ENCODE results near the gene DDTL. TPM values are rescaled to one million over a fixed set of nuclear protein-coding genes. Genes with fewer than 3 reads are reported as not detected.

Gene DDTL
- polyA plus RNA-seq, 3 donors = 0.25 to 0.41 TPM; not detected in 1

- H2AFZ ChIP-seq (ENCODE audit: insufficient read depth, low read depth, low read length, poor library complexity, severe bottlenecking) = no peak overlapping the region
- no peak overlapping the region for H3K9ac ChIP-seq (ENCODE audit: insufficient read depth, low read length, poor library complexity, severe bottlenecking)
- H3K27ac ChIP-seq (ENCODE audit: low read depth in 1 of 2, low read length in 2 of 2) = no peak overlapping the region
- peaks cover 12% of the 10 kb centered on the region for H4K20me1 ChIP-seq (ENCODE audit: insufficient read depth, low read length)
- peaks cover 20 to 43% (median 38%) of the 10 kb centered on the region in 7 donors for H3K9me3 Mint-ChIP-seq
- peaks cover 53 to 89% of the 10 kb centered on the region in 2 donors for H3K36me3 ChIP-seq (replicated peaks in 1 of 2; ENCODE audit: control insufficient read depth in 1 of 2, insufficient read depth in 2 of 2, low read length in 2 of 2)
- H3K79me2 ChIP-seq (ENCODE audit: insufficient read depth, low read length) = no peaks in the 10 kb centered on the region
- H3K9me3 ChIP-seq (replicated peaks in 1 of 2; ENCODE audit: control insufficient read depth in 1 of 2, insufficient read depth in 1 of 2, low read length in 2 of 2) = peaks cover 28 to 32% of the 10 kb centered on the region in 2 donors
- 97% methylated on average over 7 of the region's 14 CpGs for WGBS (ENCODE audit: insufficient coverage)
- no peak overlapping the region for H3K4me3 ChIP-seq (replicated peaks in 1 of 3; ENCODE audit: low read depth in 2 of 3, low read length in 3 of 3)
- no peaks in the 10 kb centered on the region for H3K27me3 ChIP-seq (ENCODE audit: control insufficient read depth in 2 of 2, insufficient read depth in 2 of 2, low read length in 2 of 2)
- DNase-seq = no peak
- H3K4me1 ChIP-seq (ENCODE audit: control insufficient read depth in 1 of 2, insufficient read depth in 2 of 2, low read length in 2 of 2) = peaks cover 4 to 8% of the 10 kb centered on the region in 2 donors
- H3K36me3 Mint-ChIP-seq = peaks cover 69% of the 10 kb centered on the region in 2 donors
- intact Hi-C loops (cut with micrococcal nuclease) = loop anchor here in 1 of 2 donors (5.0 kb wide), 1 partner anchor 46 kb away; the partner anchor contains the start of gene DDT
- TF ChIP-seq CTCF (IDR thresholded peaks at IDR 0.05) = no peak
- peaks cover 8% of the 10 kb centered on the region for H3K4me1 Mint-ChIP-seq
- H3K4me2 ChIP-seq (replicated peaks; ENCODE audit: extremely low read depth, low read length, poor library complexity, severe bottlenecking) = no peak overlapping the region
- H3K27me3 Mint-ChIP-seq (ENCODE audit: low read depth in 3 of 3) = peaks cover 2 to 17% (median 13%) of the 10 kb centered on the region in 3 donors
- no peak overlapping the region for H3K27ac Mint-ChIP-seq
- no peak overlapping the region for H3K4me3 Mint-ChIP-seq
Measured at GRCh38 chr22:23926561-23926960, 40.1 kb upstream of the DDTL start.

DNA sequence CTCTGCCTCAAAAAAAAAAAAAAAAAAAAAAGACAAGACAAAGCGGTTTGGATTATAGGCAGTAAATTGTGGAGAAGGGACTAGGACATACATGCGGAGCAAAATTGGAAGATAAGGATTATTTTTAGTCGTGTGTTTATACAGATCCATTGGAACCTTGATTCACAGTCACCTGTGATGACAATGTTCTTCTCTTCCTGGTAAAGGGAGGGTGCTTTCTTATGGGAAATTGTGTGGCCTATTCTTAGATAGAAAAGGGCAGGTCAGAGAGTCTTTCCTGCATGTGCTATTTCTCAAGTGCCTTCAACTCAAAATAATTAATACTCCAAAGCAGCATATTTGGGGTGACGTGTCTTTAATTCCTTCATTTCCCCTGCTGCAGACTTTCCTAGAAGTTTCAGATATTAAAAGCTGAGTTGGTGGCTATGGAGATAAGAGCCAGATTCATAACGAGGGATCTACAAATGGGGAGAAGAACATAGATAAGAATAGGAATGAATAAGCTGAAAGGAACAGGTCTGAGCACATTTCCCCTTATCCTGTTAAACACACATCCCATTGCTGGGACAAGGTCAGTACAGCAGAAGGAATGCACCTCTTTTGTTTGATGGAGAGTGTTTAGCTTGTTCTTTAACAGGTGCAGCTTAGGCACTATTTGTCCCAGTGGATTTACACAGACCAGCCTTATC lies 28.2 kb upstream of the DDTL start:
- H3K9me3 ChIP-seq (replicated peaks in 1 of 2; ENCODE audit: control insufficient read depth in 1 of 2, insufficient read depth in 1 of 2, low read length in 2 of 2) = no peaks in the 10 kb centered on the region
- no peak overlapping the region for H3K4me3 ChIP-seq (replicated peaks in 1 of 3; ENCODE audit: low read depth in 2 of 3, low read length in 3 of 3)
- no peak overlapping the region for H2AFZ ChIP-seq (ENCODE audit: insufficient read depth, low read depth, low read length, poor library complexity, severe bottlenecking)
- no peaks in the 10 kb centered on the region for H3K27me3 ChIP-seq (ENCODE audit: control insufficient read depth in 2 of 2, insufficient read depth in 2 of 2, low read length in 2 of 2)
- no peaks in the 10 kb centered on the region for H3K79me2 ChIP-seq (ENCODE audit: insufficient read depth, low read length)
- no peak overlapping the region for H3K27ac ChIP-seq (ENCODE audit: low read depth in 1 of 2, low read length in 2 of 2)
- peaks cover 3 to 7% (median 3%) of the 10 kb centered on the region in 3 donors for H3K27me3 Mint-ChIP-seq (ENCODE audit: low read depth in 3 of 3)
- DNase-seq = no peak
- no peak for TF ChIP-seq CTCF (IDR thresholded peaks at IDR 0.05)
- intact Hi-C loops (cut with micrococcal nuclease) = loop anchor here in 1 of 2 donors (5.0 kb wide), 1 partner anchor 69 kb away; the partner anchor contains the start of gene GSTT4
- H3K4me1 Mint-ChIP-seq = no peaks in the 10 kb centered on the region
- H3K4me3 Mint-ChIP-seq = no peak overlapping the region
- no peaks in the 10 kb centered on the region for H3K36me3 Mint-ChIP-seq
- 94% methylated on average over 2 of the region's 5 CpGs for WGBS (ENCODE audit: insufficient coverage)
- H3K4me1 ChIP-seq (ENCODE audit: control insufficient read depth in 1 of 2, insufficient read depth in 2 of 2, low read length in 2 of 2) = no peaks in the 10 kb centered on the region
- H3K9ac ChIP-seq (ENCODE audit: insufficient read depth, low read length, poor library complexity, severe bottlenecking) = no peak overlapping the region
- H3K9me3 Mint-ChIP-seq = no peaks in the 10 kb centered on the region
- H4K20me1 ChIP-seq (ENCODE audit: insufficient read depth, low read length) = no peaks in the 10 kb centered on the region
- no peak overlapping the region for H3K27ac Mint-ChIP-seq
- H3K4me2 ChIP-seq (replicated peaks; ENCODE audit: extremely low read depth, low read length, poor library complexity, severe bottlenecking) = no peak overlapping the region
- H3K36me3 ChIP-seq (replicated peaks in 1 of 2; ENCODE audit: control insufficient read depth in 1 of 2, insufficient read depth in 2 of 2, low read length in 2 of 2) = no peaks in the 10 kb centered on the region

All from CD14-positive monocyte (primary cell).